EL (cell line): ENCODE data around the gene BUB3.

Experiments
- DNase-seq: peaks from one replicate; pipeline ENCODE4 v3.0.0-alpha.2; 2016

Gene BUB3

GRCh38 chr10:123205041-123205440 lies 50.8 kb downstream of the BUB3 start:
- DNase-seq: no peak

- DNase-seq: no peak
Observed at GRCh38 chr10:123212063-123212462, 57.9 kb downstream of the BUB3 start.

GRCh38 chr10:123212640-123213039 lies 58.4 kb downstream of the BUB3 start:
- DNase-seq: no peak

- DNase-seq: no peak
Observed at GRCh38 chr10:123213192-123213591, 59.0 kb downstream of the BUB3 start.
